SK-N-SH (cell line): Measurements from ENCODE around the gene SLBP. TPM values are rescaled to one million over a fixed set of nuclear protein-coding genes. Genes with fewer than 3 reads are reported as not detected.

Experiments used
- CTCF ChIA-PET: fragments of 300-600, 350-600 bp; formaldehyde crosslinking; extraction: SDS; loops from one replicate; lab custom pipeline; 2021; lab: Yijun Ruan, JAX
- POLR2A ChIA-PET: fragments of 350-600 bp; sonication (Branson Sonifier 250); formaldehyde crosslinking; extraction: SDS; loops from one replicate; lab custom pipeline; 2020; ENCODE audit warnings: antibody characterized with exemption, inconsistent platforms; lab: Yijun Ruan, JAX
- DNase-seq: peaks from one replicate; pipeline ENCODE4 v3.0.0; 2012
- H2AFZ ChIP-seq: fragments of 200-600 bp; sonication (generic); 2 replicates; pipeline ENCODE4 v1.8.1; 2016; ENCODE audit warnings: antibody characterized with exemption, mild to moderate bottlenecking, low read depth
- H3F3A ChIP-seq: fragments of 200-600 bp; sonication (generic); replicated peaks from 2 replicates; pipeline ENCODE3; 2016; ENCODE audit warnings: antibody characterized with exemption, mild to moderate bottlenecking; ENCODE audit not compliant: insufficient read depth
- H3K27ac ChIP-seq, 2 experiments: fragments of 200-500 bp in 1 of 2; fragments of 200-600 bp in 1 of 2; sonication (Bioruptor generic) in 1 of 2; sonication (generic), shearing (Covaris generic) in 1 of 2; 2 replicates each; pipeline versions ENCODE4 v1.5.1 to v1.6.1; 2014 to 2016; ENCODE audit warnings: low read depth in 2 of 2, inconsistent platforms in 1 of 2, low read length in 1 of 2, mild to moderate bottlenecking in 1 of 2, mixed read lengths in 1 of 2
- H3K27me3 ChIP-seq: fragments of 200-600 bp; sonication (generic), shearing (Covaris generic); 2 replicates; pipeline ENCODE4 v1.6.1; 2016; ENCODE audit warnings: mixed run types; ENCODE audit not compliant: insufficient read depth
- H3K36me3 ChIP-seq, 2 experiments: fragments of 200-500 bp in 1 of 2; fragments of 200-600 bp in 1 of 2; sonication (Bioruptor generic) in 1 of 2; sonication (generic) in 1 of 2; replicated peaks in 1 of 2; 2 replicates each; pipeline versions ENCODE3 to v1.5.1; 2014 to 2016; ENCODE audit warnings: low read length in 1 of 2, mild to moderate bottlenecking in 1 of 2; ENCODE audit not compliant: insufficient read depth in 2 of 2, control insufficient read depth in 1 of 2
- H3K4me1 ChIP-seq, 2 experiments: fragments of 200-500 bp in 1 of 2; fragments of 200-600 bp in 1 of 2; sonication (Bioruptor generic) in 1 of 2; sonication (generic), shearing (Covaris generic) in 1 of 2; 2 replicates each; pipeline versions ENCODE4 v1.5.1 to v1.6.1; 2014 to 2016; ENCODE audit warnings: low read depth in 1 of 2, low read length in 1 of 2, mixed run types in 1 of 2; ENCODE audit not compliant: insufficient read depth in 2 of 2, control insufficient read depth in 1 of 2
- H3K4me2 ChIP-seq: fragments of 200-600 bp; sonication (generic), shearing (Covaris generic); 2 replicates; pipeline ENCODE4 v1.6.1; 2017; ENCODE audit warnings: mixed run types
- H3K4me3 ChIP-seq, 2 experiments: fragments of 200-500 bp in 1 of 2; fragments of 200-600 bp in 1 of 2; sonication (Bioruptor generic) in 1 of 2; sonication (generic), shearing (Covaris generic) in 1 of 2; 2 replicates each; pipeline versions ENCODE4 v1.5.1 to v1.8.1; 2014 to 2016; ENCODE audit warnings: low read depth in 2 of 2, inconsistent platforms in 1 of 2, low read length in 1 of 2, mild to moderate bottlenecking in 1 of 2, mixed read lengths in 1 of 2, moderate library complexity in 1 of 2
- H3K79me2 ChIP-seq: fragments of 200-600 bp; sonication (generic); 2 replicates; pipeline ENCODE4 v1.8.1; 2017; ENCODE audit warnings: mild to moderate bottlenecking; ENCODE audit not compliant: insufficient read depth
- H3K9ac ChIP-seq: fragments of 200-600 bp; sonication (generic); 2 replicates; pipeline ENCODE4 v1.6.1; 2017; ENCODE audit warnings: mixed run types
- H3K9me2 ChIP-seq: fragments of 200-600 bp; sonication (generic); 2 replicates; pipeline ENCODE4 v1.6.1; 2017; ENCODE audit warnings: mixed run types
- H3K9me3 ChIP-seq: fragments of 200-600 bp; sonication (generic); 2 replicates; pipeline ENCODE4 v1.6.1; 2017; ENCODE audit warnings: mixed run types, mild to moderate bottlenecking, moderate library complexity
- H4K20me1 ChIP-seq: fragments of 200-600 bp; sonication (generic); 2 replicates; pipeline ENCODE4 v1.6.1; 2017; ENCODE audit warnings: mild to moderate bottlenecking, mixed run types; ENCODE audit not compliant: insufficient read depth
- CHD2 ChIP-seq: fragments of 150-350 bp; IDR thresholded peaks from 2 replicates; pipeline ENCODE4 v1.6.1; 2018; ENCODE audit warnings: low read length; ENCODE audit not compliant: partially characterized antibody
- ELF1 ChIP-seq: IDR thresholded peaks from 2 replicates; pipeline ENCODE4 v1.4.0; 2012
- EZH2phosphoT487 ChIP-seq: fragments of 200-600 bp; sonication (generic); IDR thresholded peaks from 2 replicates; pipeline ENCODE4 v1.6.1; 2017; ENCODE audit warnings: low read depth, mixed run types, mild to moderate bottlenecking, antibody characterized with exemption, moderate library complexity, borderline replicate concordance
- FOXJ3 ChIP-seq: sonication (generic); formaldehyde crosslinking; IDR thresholded peaks from 2 replicates; pipeline ENCODE4 v1.5.1; 2020; ENCODE audit warnings: mild to moderate bottlenecking, missing genetic modification reagents
- FOXM1 ChIP-seq: IDR thresholded peaks from 2 replicates; pipeline ENCODE4 v1.4.0; 2012; ENCODE audit warnings: low read depth, mild to moderate bottlenecking
- GABPA ChIP-seq: IDR thresholded peaks from 2 replicates; pipeline ENCODE4 v1.4.0; 2012; ENCODE audit warnings: low read depth, mild to moderate bottlenecking
- IRF3 ChIP-seq: fragments of 150-350 bp; IDR thresholded peaks from 2 replicates; pipeline ENCODE4 v1.6.1; 2016; ENCODE audit warnings: mild to moderate bottlenecking, low read depth, low read length
- MAX ChIP-seq: IDR thresholded peaks from 2 replicates; pipeline ENCODE4 v1.4.0; 2012; ENCODE audit warnings: low read depth
- MEF2A ChIP-seq: IDR thresholded peaks from 2 replicates; pipeline ENCODE4 v1.4.0; 2012; ENCODE audit warnings: low read depth, borderline replicate concordance
- MXI1 ChIP-seq: IDR thresholded peaks from 2 replicates; pipeline ENCODE4 v1.6.1; 2012; ENCODE audit warnings: mild to moderate bottlenecking, low read depth, low read length, improper control_type of control experiment
- POLR2AphosphoS5 ChIP-seq: IDR thresholded peaks from 2 replicates; pipeline ENCODE4 v1.6.1; 2012; ENCODE audit warnings: low read depth, low read length
- RCOR1 ChIP-seq: fragments of 150-350 bp; IDR thresholded peaks from 2 replicates; pipeline ENCODE4 v1.6.1; 2017; ENCODE audit warnings: antibody characterized with exemption, low read length
- SIN3A ChIP-seq: IDR thresholded peaks from 2 replicates; pipeline ENCODE4 v1.6.1; 2012; ENCODE audit warnings: low read depth, mild to moderate bottlenecking, low read length, moderate library complexity, borderline replicate concordance
- SMC3 ChIP-seq: IDR thresholded peaks from 2 replicates; pipeline ENCODE4 v1.6.1; 2012; ENCODE audit warnings: low read depth, low read length, improper control_type of control experiment
- TAF1 ChIP-seq: IDR thresholded peaks from 2 replicates; pipeline ENCODE4 v1.6.1; 2012; ENCODE audit warnings: low read depth, mild to moderate bottlenecking, low read length, moderate library complexity, borderline replicate concordance
- TCF12 ChIP-seq: IDR thresholded peaks from 2 replicates; pipeline ENCODE4 v1.4.0; 2012
- YY1 ChIP-seq: IDR thresholded peaks from 2 replicates; pipeline ENCODE4 v1.4.0; 2012; ENCODE audit warnings: low read depth, mild to moderate bottlenecking
- WGBS: methylation state at CpG from one replicate; pipeline ENCODE4 v1.1.6; 2017; ENCODE audit warnings: low lambda C conversion rate; 5-methylcytosine and 5-hydroxymethylcytosine counted together
- polyA plus RNA-seq, 3 experiments: library from polyadenylated mRNA; depleted of rRNA; stranded (reverse); fragments of >200 nt; gene quantifications; 2 replicates each; pipeline ENCODE4 v1.2.3, GENCODE V29; 2012

The SLBP gene
- polyA plus RNA-seq, 1 of the 3 experiments (the other 2 are of a cell fraction), result 51.5 TPM

GRCh38 chr4:1721003-1721665 is 9.0 kb upstream of the SLBP start, which contains the start of the genes TACC3 and TMEM129:
TACC3 (plus strand) TSS chr4:1721521; CDS start chr4:1723422, 1,901 bp downstream.
TMEM129 (minus strand) TSS chr4:1721323; CDS start chr4:1720837, 486 bp downstream.
- Histone ChIP-seq H4K20me1 (no peaks in the 10 kb centered on the region), H3K79me2 (peaks cover 90% of the 10 kb centered on the region), H3K27me3 (no peaks in the 10 kb centered on the region), H3K9me3 (no peaks in the 10 kb centered on the region), H3K4me3 (peak within 1 kb of the TSS; percentile 70 to 82), H3K4me2 (peak within 1 kb of the TSS; percentile 98), H2AFZ (peak within 1 kb of the TSS; percentile 22; the same call in 1 of the 2 replicates)
- TF ChIP-seq RCOR1, result peak; percentile 29; the same call in 1 of the 2 replicates
- TF ChIP-seq MAX, result peak; percentile 28; the same call in 1 of the 2 replicates
- TF ChIP-seq EZH2phosphoT487, result no peak
- no peak for TF ChIP-seq FOXJ3
- TF ChIP-seq YY1, result peak; percentile 68
- peak; percentile 51 for TF ChIP-seq CHD2
- TF ChIP-seq IRF3, result peak; percentile 14; the same call in 1 of the 2 replicates
- peak; percentile 98 for TF ChIP-seq SIN3A
- TF ChIP-seq MXI1, result peak; percentile 93
- TF ChIP-seq FOXM1, result peak; percentile 69; the same call in 1 of the 2 replicates
- no peak for TF ChIP-seq MEF2A
- TF ChIP-seq TCF12, result peak; percentile 17; the same call in 1 of the 2 replicates
- TF ChIP-seq ELF1, result peak; percentile 80
- no peak for TF ChIP-seq SMC3
- TF ChIP-seq POLR2AphosphoS5, result peak; percentile 63
- peak; percentile 87 for TF ChIP-seq GABPA
- peak; percentile 50; the same call in 1 of the 2 replicates for TF ChIP-seq TAF1
- TF ChIP-seq, all 33 proteins: peak for 13
- H3K9me2 ChIP-seq, result no peaks in the 10 kb centered on the region
- H3F3A ChIP-seq, result no peaks in the 10 kb centered on the region
- 0% methylated on average over 11 of the region's 83 CpGs for WGBS
- H3K36me3 ChIP-seq, result peaks cover 7 to 30% of the 10 kb centered on the region in 2 experiments
- peaks cover 9 to 45% of the 10 kb centered on the region in 2 experiments; a peak in 2 of 4 replicates for H3K4me1 ChIP-seq
- ChIA-PET POLR2A (interaction anchor here (0.7 to 1.8 kb wide), 5 partner anchors 9 to 364 kb away, joined by 3 to 16 read pairs (median 5); partner anchors contain the start of gene SLBP), CTCF (interaction anchor here (1.1 to 15.1 kb wide), 6 partner anchors 9 to 166 kb away, joined by 3 to 232 read pairs (median 4); partner anchors contain the start of gene SLBP)
- peak within 1 kb of the TSS; percentile 82 for H3K9ac ChIP-seq
- DNase-seq, result peak; percentile 99
- H3K27ac ChIP-seq, result peak within 1 kb of the TSS; percentile 66 to 91
